ENCODE measurements around the gene LCT. TPM values are rescaled to one million over a fixed set of nuclear protein-coding genes. Genes with fewer than 3 reads are reported as not detected.

LCT gene
- total and polyA plus RNA-seq, 2 of the 13 experiments (the other 11 are each of a cell fraction or from before 2014, with no cell fraction given), result not detected

GRCh38 chr2:135876066-135876711, 39.2 kb upstream of the LCT start, which contains the start of gene MCM6 (continued):
- no peak for TF ChIP-seq CTCF (CRISPR knock-in tag; IDR thresholded peaks at IDR 0.05)
- no peak; the same call in 1 of the 2 replicates for TF ChIP-seq NFATC3 (CRISPR knock-in tag; IDR thresholded peaks at IDR 0.05)
- peak; percentile 53; the same call in 1 of the 2 replicates for TF ChIP-seq NR1H2 (CRISPR knock-in tag; IDR thresholded peaks at IDR 0.05; ENCODE audit: borderline replicate concordance, low read depth)
- TF ChIP-seq ZMAT3 (CRISPR knock-in tag; conservative IDR thresholded peaks at IDR 0.05), result peak; percentile 52; the same call in 1 of the 2 replicates
- no peak for TF ChIP-seq YY1 (IDR thresholded peaks at IDR 0.05; ENCODE audit: insufficient read depth, insufficient replicate concordance, low read depth, low read length)
- TF ChIP-seq HOXA9 (CRISPR knock-in tag; IDR thresholded peaks at IDR 0.05; ENCODE audit: borderline replicate concordance), result no peak
- no peak for TF ChIP-seq GRHL1 (CRISPR knock-in tag; conservative IDR thresholded peaks at IDR 0.05)
- TF ChIP-seq ZNF747 (CRISPR knock-in tag; IDR thresholded peaks at IDR 0.05; ENCODE audit: borderline replicate concordance), result peak; percentile 83; the same call in 1 of the 2 replicates
- TF ChIP-seq FOXC1 (CRISPR knock-in tag; IDR thresholded peaks at IDR 0.05; ENCODE audit: borderline replicate concordance), result peak; percentile 70; the same call in 1 of the 2 replicates
- no peak for TF ChIP-seq XBP1 (CRISPR knock-in tag; IDR thresholded peaks at IDR 0.05)
- TF ChIP-seq ZNF460 (CRISPR knock-in tag; IDR thresholded peaks at IDR 0.05; ENCODE audit: borderline replicate concordance), result no peak
- 0 out of 2 replicates have a peak, but pooled peaks have one; percentile 19 for TF ChIP-seq FOXP4 (CRISPR knock-in tag; IDR thresholded peaks at IDR 0.05)
- TF ChIP-seq TBL1XR1 (IDR thresholded peaks at IDR 0.05; ENCODE audit: borderline replicate concordance, low read length, partially characterized antibody), result no peak
- TF ChIP-seq CEBPG (CRISPR knock-in tag; IDR thresholded peaks at IDR 0.05), result no peak
- TF ChIP-seq ZSCAN12 (CRISPR knock-in tag; IDR thresholded peaks at IDR 0.05), result 0 out of 2 replicates have a peak, but pooled peaks have one; percentile 62
- peak; percentile 88 for TF ChIP-seq MED13 (CRISPR knock-in tag; IDR thresholded peaks at IDR 0.05)
- TF ChIP-seq ZNF138 (CRISPR knock-in tag; IDR thresholded peaks at IDR 0.05; ENCODE audit: low read depth), result peak; percentile 56; the same call in 1 of the 2 replicates
- no peak for TF ChIP-seq SIX1 (CRISPR knock-in tag; IDR thresholded peaks at IDR 0.05; ENCODE audit: borderline replicate concordance)
- peak; percentile 66 for TF ChIP-seq ZNF607 (CRISPR knock-in tag; IDR thresholded peaks at IDR 0.05; ENCODE audit: borderline replicate concordance)
- peak; percentile 46; the same call in 1 of the 2 replicates for TF ChIP-seq SATB2 (CRISPR knock-in tag; IDR thresholded peaks at IDR 0.05)
- peak; percentile 94; the same call in 1 of the 2 replicates for TF ChIP-seq KLF11 (CRISPR knock-in tag; IDR thresholded peaks at IDR 0.05)
- TF ChIP-seq KLF9 (CRISPR knock-in tag; IDR thresholded peaks at IDR 0.05; ENCODE audit: low read depth), result 0 out of 2 replicates have a peak, but pooled peaks have one; percentile 46
- TF ChIP-seq ESRRA (CRISPR knock-in tag; IDR thresholded peaks at IDR 0.05; ENCODE audit: low read depth), result peak; percentile 22; the same call in 1 of the 2 replicates
- no peak for TF ChIP-seq ZNF143 (CRISPR knock-in tag; IDR thresholded peaks at IDR 0.05)
- peak; percentile 46; the same call in 1 of the 2 replicates for TF ChIP-seq ERF (CRISPR knock-in tag; IDR thresholded peaks at IDR 0.05)
- no peak for TF ChIP-seq ZBTB1 (CRISPR knock-in tag; IDR thresholded peaks at IDR 0.05; ENCODE audit: borderline replicate concordance)

All from HepG2 (cell line).